ENCODE data around the gene HAUS6.
"Not testable (repeated sequence)": the region's sequence is repeated elsewhere in the genome, so short reads cannot be mapped to it uniquely, and the experiment has no call there.

The HAUS6 gene, protein sequence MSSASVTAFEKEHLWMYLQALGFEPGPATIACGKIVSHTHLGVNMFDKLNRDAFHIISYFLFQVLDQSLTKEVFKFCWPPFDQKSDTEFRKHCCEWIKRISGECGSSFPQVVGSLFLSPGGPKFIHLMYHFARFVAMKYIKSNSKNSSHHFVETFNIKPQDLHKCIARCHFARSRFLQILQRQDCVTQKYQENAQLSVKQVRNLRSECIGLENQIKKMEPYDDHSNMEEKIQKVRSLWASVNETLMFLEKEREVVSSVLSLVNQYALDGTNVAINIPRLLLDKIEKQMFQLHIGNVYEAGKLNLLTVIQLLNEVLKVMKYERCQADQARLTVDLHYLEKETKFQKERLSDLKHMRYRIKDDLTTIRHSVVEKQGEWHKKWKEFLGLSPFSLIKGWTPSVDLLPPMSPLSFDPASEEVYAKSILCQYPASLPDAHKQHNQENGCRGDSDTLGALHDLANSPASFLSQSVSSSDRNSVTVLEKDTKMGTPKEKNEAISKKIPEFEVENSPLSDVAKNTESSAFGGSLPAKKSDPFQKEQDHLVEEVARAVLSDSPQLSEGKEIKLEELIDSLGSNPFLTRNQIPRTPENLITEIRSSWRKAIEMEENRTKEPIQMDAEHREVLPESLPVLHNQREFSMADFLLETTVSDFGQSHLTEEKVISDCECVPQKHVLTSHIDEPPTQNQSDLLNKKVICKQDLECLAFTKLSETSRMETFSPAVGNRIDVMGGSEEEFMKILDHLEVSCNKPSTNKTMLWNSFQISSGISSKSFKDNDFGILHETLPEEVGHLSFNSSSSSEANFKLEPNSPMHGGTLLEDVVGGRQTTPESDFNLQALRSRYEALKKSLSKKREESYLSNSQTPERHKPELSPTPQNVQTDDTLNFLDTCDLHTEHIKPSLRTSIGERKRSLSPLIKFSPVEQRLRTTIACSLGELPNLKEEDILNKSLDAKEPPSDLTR

DNA sequence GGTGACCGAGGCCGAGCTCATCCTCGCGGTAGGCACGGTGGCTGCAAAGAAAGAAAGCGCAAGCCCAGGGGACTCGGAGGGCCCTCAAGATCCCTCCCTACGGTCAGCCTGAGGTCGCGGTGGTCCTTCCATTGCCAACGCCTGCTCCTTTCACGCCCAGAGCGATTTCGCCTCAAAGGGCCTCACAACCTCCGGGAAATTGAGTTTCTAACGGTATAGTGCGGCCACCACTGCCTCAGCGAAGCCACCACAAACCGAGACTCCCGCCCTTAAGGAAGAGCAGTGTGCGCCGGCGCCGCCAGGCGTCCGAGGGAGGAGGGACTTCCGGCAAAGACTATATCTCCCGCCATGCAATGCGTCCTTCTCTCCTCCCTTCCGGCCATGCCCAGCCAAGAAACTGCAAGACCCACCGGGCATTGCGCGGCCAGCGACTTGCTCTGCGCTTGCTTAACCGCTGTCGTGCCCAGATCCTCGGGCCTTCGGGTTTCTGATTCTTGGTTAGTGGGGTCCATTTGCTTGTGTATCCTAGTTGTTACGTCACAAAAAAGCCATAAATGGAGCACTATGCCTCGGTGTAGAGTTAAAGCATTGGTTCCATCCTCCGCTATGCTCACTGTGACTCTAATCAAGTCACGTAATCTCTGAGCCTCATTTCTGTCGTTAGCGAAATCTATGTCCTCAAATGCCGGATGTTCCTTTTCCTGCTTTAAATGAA, at the start of gene HAUS6:
Gene HAUS6, minus strand, starts transcription at position 274 of the 715 bp plus-strand sequence. Its CDS starts 253 bp downstream, at position 21.
- CTCF ChIA-PET = interaction anchor here (0.9 to 1.7 kb wide), 2 partner anchors 20 to 72 kb away, joined by 3 to 9 read pairs; no protein-coding TSS in a partner anchor
- H3K4me3 ChIP-seq (ENCODE audit: low read depth, low read length) = peak within 1 kb of the TSS; percentile 80
- TF ChIP-seq, protein P1, sequence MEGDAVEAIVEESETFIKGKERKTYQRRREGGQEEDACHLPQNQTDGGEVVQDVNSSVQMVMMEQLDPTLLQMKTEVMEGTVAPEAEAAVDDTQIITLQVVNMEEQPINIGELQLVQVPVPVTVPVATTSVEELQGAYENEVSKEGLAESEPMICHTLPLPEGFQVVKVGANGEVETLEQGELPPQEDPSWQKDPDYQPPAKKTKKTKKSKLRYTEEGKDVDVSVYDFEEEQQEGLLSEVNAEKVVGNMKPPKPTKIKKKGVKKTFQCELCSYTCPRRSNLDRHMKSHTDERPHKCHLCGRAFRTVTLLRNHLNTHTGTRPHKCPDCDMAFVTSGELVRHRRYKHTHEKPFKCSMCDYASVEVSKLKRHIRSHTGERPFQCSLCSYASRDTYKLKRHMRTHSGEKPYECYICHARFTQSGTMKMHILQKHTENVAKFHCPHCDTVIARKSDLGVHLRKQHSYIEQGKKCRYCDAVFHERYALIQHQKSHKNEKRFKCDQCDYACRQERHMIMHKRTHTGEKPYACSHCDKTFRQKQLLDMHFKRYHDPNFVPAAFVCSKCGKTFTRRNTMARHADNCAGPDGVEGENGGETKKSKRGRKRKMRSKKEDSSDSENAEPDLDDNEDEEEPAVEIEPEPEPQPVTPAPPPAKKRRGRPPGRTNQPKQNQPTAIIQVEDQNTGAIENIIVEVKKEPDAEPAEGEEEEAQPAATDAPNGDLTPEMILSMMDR (IDR thresholded peaks at IDR 0.05; ENCODE audit: insufficient read depth, low read length, missing control alignments) = peak; percentile 67
- peak; percentile 82 for DNase-seq (ENCODE audit: low read depth, low spot score)
- POLR2A ChIA-PET = interaction anchor here (0.7 kb wide), 1 partner anchor 33 kb away, joined by 4 read pairs; no protein-coding TSS in a partner anchor

DNA sequence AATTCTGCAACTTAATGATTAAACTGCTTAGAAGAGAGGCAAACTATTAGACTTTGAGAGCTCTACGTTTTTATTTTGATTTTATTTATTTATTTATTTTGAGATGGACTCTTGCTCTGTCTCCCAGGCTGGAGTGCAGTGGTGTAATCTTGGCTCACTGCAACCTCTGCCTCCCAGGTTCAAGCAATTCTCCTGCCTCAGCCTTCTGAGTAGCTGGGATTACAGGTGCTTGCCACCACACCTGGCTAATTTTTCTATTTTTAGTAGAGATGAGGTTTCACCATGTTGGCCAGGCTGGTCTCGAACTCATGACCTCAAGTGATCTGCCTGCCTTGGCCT, 49.4 kb upstream of the HAUS6 start:
- CTCF ChIA-PET = interaction anchor here (1.5 kb wide), 1 partner anchor 22 kb away, joined by 5 read pairs; no protein-coding TSS in a partner anchor
- not testable (repeated sequence) for DNase-seq (ENCODE audit: low read depth, low spot score); H3K4me3 ChIP-seq (ENCODE audit: low read depth, low read length)
- POLR2A ChIA-PET = interaction anchor here (1.2 kb wide), 1 partner anchor 30 kb away, joined by 3 read pairs; no protein-coding TSS in a partner anchor

DNA sequence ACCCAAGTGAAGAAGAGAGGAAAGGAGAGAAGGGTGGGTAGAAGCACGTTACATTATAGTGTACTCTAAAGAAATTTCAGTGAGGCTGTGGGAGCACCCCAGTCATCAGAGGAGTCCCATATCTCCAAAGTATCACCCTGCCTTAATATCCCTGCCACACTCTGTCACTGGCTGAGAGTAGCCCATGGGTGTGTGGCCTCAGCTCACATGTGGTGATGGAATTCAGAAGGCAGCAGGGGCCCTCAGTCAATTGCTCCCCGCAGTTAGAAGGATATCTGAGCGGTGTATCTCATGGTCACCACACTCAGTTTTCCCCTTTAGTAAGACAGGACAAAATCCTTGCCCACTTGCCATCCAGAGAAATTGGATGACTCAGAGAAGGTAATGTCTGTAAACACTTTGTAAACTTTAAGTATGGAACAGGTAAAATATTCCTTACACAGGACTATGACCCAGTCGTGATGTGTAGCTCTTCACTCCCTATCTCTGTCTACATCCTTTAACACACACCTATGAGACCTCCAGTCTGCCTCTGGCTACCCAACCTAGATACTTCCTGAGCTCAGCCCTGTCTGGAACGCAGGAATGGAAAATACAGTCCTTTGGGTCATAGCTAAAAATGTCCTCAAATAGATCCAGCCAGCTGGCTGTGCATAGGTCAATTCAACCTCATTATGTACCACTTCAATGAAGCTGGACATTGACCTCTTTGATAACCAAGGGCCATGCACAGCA, 48.9 kb upstream of the HAUS6 start:
- H3K4me3 ChIP-seq (ENCODE audit: low read depth, low read length) = no peak overlapping the region
- TF ChIP-seq, protein P1 (IDR thresholded peaks at IDR 0.05; ENCODE audit: insufficient read depth, low read length, missing control alignments) = no peak
- ChIA-PET POLR2A (interaction anchor here (1.2 kb wide), 1 partner anchor 30 kb away, joined by 3 read pairs; no protein-coding TSS in a partner anchor), CTCF (interaction anchor here (1.2 to 1.5 kb wide), 2 partner anchors 22 to 103 kb away, joined by 4 to 5 read pairs; partner anchors contain the start of gene RRAGA)
- DNase-seq (ENCODE audit: low read depth, low spot score) = no peak

DNA sequence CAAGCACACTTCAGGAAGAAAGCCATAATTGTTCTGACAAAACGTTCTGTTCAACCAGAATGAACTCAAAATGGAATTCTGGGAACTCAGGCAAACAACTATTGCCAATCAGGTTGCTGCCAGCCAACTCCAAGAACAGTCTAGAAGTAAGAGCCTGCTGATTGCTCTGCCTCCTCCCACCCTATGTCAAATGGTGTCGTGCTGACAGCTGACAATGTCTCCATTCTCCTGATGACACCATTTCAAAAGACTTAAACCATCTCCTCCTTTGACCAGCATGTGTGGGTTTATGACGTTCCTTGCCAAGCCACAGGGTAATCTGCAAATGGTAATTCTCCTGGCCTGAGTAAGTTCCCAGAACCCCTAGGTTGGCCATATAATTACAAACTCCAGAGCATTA, 46.5 kb upstream of the HAUS6 start:
- ChIA-PET POLR2A (no interaction called here), CTCF (no interaction called here)
- TF ChIP-seq, protein P1 (IDR thresholded peaks at IDR 0.05; ENCODE audit: insufficient read depth, low read length, missing control alignments) = no peak
- no peak for DNase-seq (ENCODE audit: low read depth, low spot score)
- no peak overlapping the region for H3K4me3 ChIP-seq (ENCODE audit: low read depth, low read length)

DNA sequence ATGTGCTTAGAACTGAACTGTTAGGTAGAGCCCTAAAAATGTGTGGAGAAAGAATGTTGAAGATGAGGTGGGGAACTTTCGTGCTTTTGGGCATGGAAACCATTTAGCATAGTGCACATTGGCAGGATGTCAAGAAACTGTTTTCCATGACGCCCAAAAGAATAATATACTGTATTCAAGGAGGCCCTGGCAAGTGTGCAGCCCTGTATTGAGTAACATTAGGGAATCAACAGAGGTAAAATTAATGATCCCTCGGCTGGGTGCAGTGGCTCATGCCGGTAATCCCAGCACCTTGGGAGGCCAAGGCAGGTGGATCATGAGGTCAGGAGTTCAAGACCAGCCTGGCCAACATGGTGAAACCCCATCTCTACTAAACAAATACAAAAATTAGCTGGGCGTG, 45.5 kb upstream of the HAUS6 start:
- TF ChIP-seq, protein P1 (IDR thresholded peaks at IDR 0.05; ENCODE audit: insufficient read depth, low read length, missing control alignments) = no peak
- ChIA-PET POLR2A (no interaction called here), CTCF (no interaction called here)

More for the DNA sequence above, 45.5 kb upstream of the HAUS6 start:
- no peak overlapping the region for H3K4me3 ChIP-seq (ENCODE audit: low read depth, low read length)
- DNase-seq (ENCODE audit: low read depth, low spot score) = no peak

All from AG04449 (cell line).